ENCODE data around the gene LENEP.
A peak's percentile ranks its signal among the peaks of the same experiment; 100 is the strongest.

The LENEP gene

GRCh38 chr1:154961207-154962155, 31.9 kb upstream of the LENEP start, which contains the start of gene PYGO2:
TSS of gene PYGO2 (minus strand) at chr1:154961782. CDS start at chr1:154961576, 206 bp downstream.
- peaks cover 50% of the 10 kb centered on the region for H3K4me1 ChIP-seq (ENCODE audit: insufficient read depth, low read length)
- no peaks in the 10 kb centered on the region for H3K27me3 ChIP-seq (ENCODE audit: insufficient read depth, low read length, poor library complexity)

GRCh38 chr1:154962156-154962749, 31.1 kb upstream of the LENEP start:
- DNase-seq (peak; percentile 38), ATAC-seq (ENCODE audit: insufficient read depth, low read depth) (peak; percentile 4; the same call in 2 of the 3 replicates)
- peak overlapping the region; percentile 84 for H3K4me2 ChIP-seq (ENCODE audit: insufficient read depth, low read length)
- H2AFZ ChIP-seq (ENCODE audit: low read depth, low read length): peak overlapping the region; percentile 84
- H3K4me1 ChIP-seq (ENCODE audit: insufficient read depth, low read length): peaks cover 43% of the 10 kb centered on the region
- H3K27me3 ChIP-seq (ENCODE audit: insufficient read depth, low read length, poor library complexity): no peaks in the 10 kb centered on the region
- peaks cover 39% of the 10 kb centered on the region for H3K79me2 ChIP-seq (ENCODE audit: insufficient read depth, low read length)
- peaks cover 59% of the 10 kb centered on the region for H3K36me3 ChIP-seq (ENCODE audit: insufficient read depth, low read length)
- no peaks in the 10 kb centered on the region for H3K9me3 ChIP-seq (ENCODE audit: insufficient read depth, low read length, severe bottlenecking)
- no peak for TF ChIP-seq EZH2 (IDR thresholded peaks at IDR 0.05; ENCODE audit: borderline replicate concordance, low read depth, low read length, severe bottlenecking)
- TF ChIP-seq CTCF (IDR thresholded peaks at IDR 0.05; ENCODE audit: borderline replicate concordance, extremely low read depth, low read length, poor library complexity, severe bottlenecking): no peak
- peak overlapping the region; percentile 86 to 89 for H3K4me3 ChIP-seq (ENCODE audit: low read depth in 1 of 2, low read length in 2 of 2)
- peaks cover 22% of the 10 kb centered on the region; the same call in 1 of the 2 replicates for H4K20me1 ChIP-seq (ENCODE audit: insufficient read depth, low read length)
- peak overlapping the region; percentile 99 for H3K27ac ChIP-seq (ENCODE audit: low read length)
- peak overlapping the region; percentile 97 for H3K9ac ChIP-seq (ENCODE audit: low read depth, low read length)

More at GRCh38 chr1:154961207-154962155, 31.9 kb upstream of the LENEP start, which contains the start of gene PYGO2:
- H3K79me2 ChIP-seq (ENCODE audit: insufficient read depth, low read length): peaks cover 39% of the 10 kb centered on the region
- TF ChIP-seq EZH2 (IDR thresholded peaks at IDR 0.05; ENCODE audit: borderline replicate concordance, low read depth, low read length, severe bottlenecking) (no peak), CTCF (IDR thresholded peaks at IDR 0.05; ENCODE audit: borderline replicate concordance, extremely low read depth, low read length, poor library complexity, severe bottlenecking) (peak; percentile 72)
- ATAC-seq (ENCODE audit: insufficient read depth, low read depth) (peak; percentile 84), DNase-seq (peak; percentile 84)
- H3K9me3 ChIP-seq (ENCODE audit: insufficient read depth, low read length, severe bottlenecking): no peaks in the 10 kb centered on the region
- peak within 1 kb of the TSS; percentile 99 for H3K27ac ChIP-seq (ENCODE audit: low read length)
- peak within 1 kb of the TSS; percentile 86 to 89 for H3K4me3 ChIP-seq (ENCODE audit: low read depth in 1 of 2, low read length in 2 of 2)
- H2AFZ ChIP-seq (ENCODE audit: low read depth, low read length): peak within 1 kb of the TSS; percentile 84
- H3K4me2 ChIP-seq (ENCODE audit: insufficient read depth, low read length): peak within 1 kb of the TSS; percentile 84
- peak within 1 kb of the TSS; percentile 97 for H3K9ac ChIP-seq (ENCODE audit: low read depth, low read length)
- peaks cover 51% of the 10 kb centered on the region for H3K36me3 ChIP-seq (ENCODE audit: insufficient read depth, low read length)
- peaks cover 22% of the 10 kb centered on the region; the same call in 1 of the 2 replicates for H4K20me1 ChIP-seq (ENCODE audit: insufficient read depth, low read length)

GRCh38 chr1:154962795-154963330, 30.5 kb upstream of the LENEP start:
- peaks cover 39% of the 10 kb centered on the region for H3K4me1 ChIP-seq (ENCODE audit: insufficient read depth, low read length)
- ATAC-seq (ENCODE audit: insufficient read depth, low read depth) (no peak), DNase-seq (no peak)
- H3K4me3 ChIP-seq (ENCODE audit: low read depth in 1 of 2, low read length in 2 of 2): peak overlapping the region; percentile 86 to 89
- H3K27ac ChIP-seq (ENCODE audit: low read length): peak overlapping the region; percentile 99
- H3K79me2 ChIP-seq (ENCODE audit: insufficient read depth, low read length): peaks cover 39% of the 10 kb centered on the region
- H3K36me3 ChIP-seq (ENCODE audit: insufficient read depth, low read length): peaks cover 65% of the 10 kb centered on the region
- H3K9me3 ChIP-seq (ENCODE audit: insufficient read depth, low read length, severe bottlenecking): no peaks in the 10 kb centered on the region
- H3K9ac ChIP-seq (ENCODE audit: low read depth, low read length): peak overlapping the region; percentile 97
- TF ChIP-seq EZH2 (IDR thresholded peaks at IDR 0.05; ENCODE audit: borderline replicate concordance, low read depth, low read length, severe bottlenecking) (no peak), CTCF (IDR thresholded peaks at IDR 0.05; ENCODE audit: borderline replicate concordance, extremely low read depth, low read length, poor library complexity, severe bottlenecking) (no peak)
- H4K20me1 ChIP-seq (ENCODE audit: insufficient read depth, low read length): peaks cover 22% of the 10 kb centered on the region; the same call in 1 of the 2 replicates
- H3K27me3 ChIP-seq (ENCODE audit: insufficient read depth, low read length, poor library complexity): no peaks in the 10 kb centered on the region
- peak overlapping the region; percentile 84 for H3K4me2 ChIP-seq (ENCODE audit: insufficient read depth, low read length)
- H2AFZ ChIP-seq (ENCODE audit: low read depth, low read length): no peak overlapping the region

Data from DND-41 (cell line).